ENCODE data around the gene ZBTB7B. TPM values are rescaled to one million over a fixed set of nuclear protein-coding genes. Genes with fewer than 3 reads are reported as not detected.

Gene ZBTB7B
- total and polyA plus RNA-seq, 9 of the 15 experiments (the other 6 are each of a cell fraction or from before 2014, with no cell fraction given): 0.04 to 46.5 (median 15.2) TPM

- DNase-seq (ENCODE audit: extremely low read depth in 1 of 4, low spot score in 3 of 4): no peak
- no peak for ATAC-seq
- no peak overlapping the region; the same call in 2 of the 3 replicates for H3K27ac ChIP-seq (ENCODE audit: extremely low read depth, low read depth, low read length)
- H3K36me3 ChIP-seq (ENCODE audit: control insufficient read depth, insufficient read depth, low read length): peaks cover 60% of the 10 kb centered on the region; the same call in 2 of the 3 replicates
- in situ Hi-C loops (cut with MboI): no loop called here
- no peaks in the 10 kb centered on the region for H3K27me3 ChIP-seq (ENCODE audit: control insufficient read depth in 2 of 2, insufficient read depth in 2 of 2, low read length in 2 of 2)
- BruUV-seq (replicated peaks): TSS peak; percentile 26
- H3K9me3 ChIP-seq (replicated peaks; ENCODE audit: control insufficient read depth, insufficient read depth, low read depth, low read length): no peaks in the 10 kb centered on the region
- H3K9me1 ChIP-seq (ENCODE audit: control insufficient read depth, insufficient read depth, low read length): no peaks in the 10 kb centered on the region
- H4K20me1 ChIP-seq (replicated peaks; ENCODE audit: control insufficient read depth, insufficient read depth, low read length): no peaks in the 10 kb centered on the region
- intact Hi-C loops (cut with micrococcal nuclease): loop anchor here (2.0 kb wide), 1 partner anchor 55 kb away; the partner anchor contains the start of gene PYGO2
- TF ChIP-seq MEF2D (tag; conservative IDR thresholded peaks at IDR 0.05; ENCODE audit: low read depth) (no peak), POLR2A (conservative IDR thresholded peaks at IDR 0.05) (peak; percentile 46; the same call in 1 of the 2 replicates), SUPT5H (IDR thresholded peaks at IDR 0.05) (peak; percentile 54), RBFOX2 (IDR thresholded peaks at IDR 0.05; ENCODE audit: low read depth, low read length) (peak; percentile 9; the same call in 1 of the 2 replicates), SIN3A (IDR thresholded peaks at IDR 0.05; ENCODE audit: borderline replicate concordance in 2 of 2, control insufficient read depth in 1 of 2, low read depth in 2 of 2, low read length in 2 of 2) (no peak)
- CTCF ChIA-PET (ENCODE audit: low intra/inter-chr PET ratio): no interaction called here
- peak overlapping the region in 1 of 2 experiments; percentile 87; a peak in 2 of 4 replicates for H3K9ac ChIP-seq (ENCODE audit: insufficient read depth in 1 of 2, low read depth in 2 of 2, low read length in 2 of 2)
- no peak for FAIRE-seq
- H3K4me1 ChIP-seq (replicated peaks in 1 of 2; ENCODE audit: control insufficient read depth in 2 of 2, insufficient read depth in 2 of 2, low read length in 2 of 2): peaks cover 44 to 73% of the 10 kb centered on the region in 2 experiments
- no peak overlapping the region for H3K4me3 ChIP-seq
- H3K4me2 ChIP-seq (ENCODE audit: insufficient read depth, low read length): no peak overlapping the region
- H3K79me2 ChIP-seq (ENCODE audit: control insufficient read depth, insufficient read depth, low read length): peaks cover 29% of the 10 kb centered on the region
- 87% methylated on average over 11 of the region's 16 CpGs for WGBS (ENCODE audit: insufficient coverage, low coverage, missing lambda C conversion rate)
- POLR2A ChIA-PET: interaction anchor here (0.5 to 2.4 kb wide), 9 partner anchors 14 to 150 kb away, joined by 3 to 12 read pairs (median 5); partner anchors contain the start of genes LENEP, PBXIP1 and PYGO2
- H2AFZ ChIP-seq (ENCODE audit: low read depth, low read length): no peak overlapping the region
Measured at GRCh38 chr1:155015527-155016230, 13.1 kb downstream of the ZBTB7B start.

All from K562 (cell line).